ENCODE data around the gene NPIPA7.
"Not testable (repeated sequence)": the region's sequence is repeated elsewhere in the genome, so short reads cannot be mapped to it uniquely, and the experiment has no call there.

NPIPA7 gene

GRCh38 chr16:16399685-16400084 is 20.7 kb downstream of the NPIPA7 start:
- not testable (repeated sequence) for H3K4me3 ChIP-seq (replicated peaks; ENCODE audit: low read depth, low read length); DNase-seq (ENCODE audit: extremely low read depth, insufficient read length); H3K27me3 ChIP-seq (replicated peaks; ENCODE audit: control insufficient read depth, insufficient read depth, low read length); H3K36me3 ChIP-seq (ENCODE audit: control insufficient read depth, insufficient read depth, low read length)

- not testable (repeated sequence) for H3K36me3 ChIP-seq (ENCODE audit: control insufficient read depth, insufficient read depth, low read length); H3K27me3 ChIP-seq (replicated peaks; ENCODE audit: control insufficient read depth, insufficient read depth, low read length); DNase-seq (ENCODE audit: extremely low read depth, insufficient read length); H3K4me3 ChIP-seq (replicated peaks; ENCODE audit: low read depth, low read length)
These were observed 23.4 kb downstream of the NPIPA7 start for GRCh38 chr16:16402333-16402732.

GRCh38 chr16:16404283-16404682 is 25.3 kb downstream of the NPIPA7 start:
- not testable (repeated sequence) for H3K36me3 ChIP-seq (ENCODE audit: control insufficient read depth, insufficient read depth, low read length); H3K4me3 ChIP-seq (replicated peaks; ENCODE audit: low read depth, low read length); H3K27me3 ChIP-seq (replicated peaks; ENCODE audit: control insufficient read depth, insufficient read depth, low read length); DNase-seq (ENCODE audit: extremely low read depth, insufficient read length)

DNA sequence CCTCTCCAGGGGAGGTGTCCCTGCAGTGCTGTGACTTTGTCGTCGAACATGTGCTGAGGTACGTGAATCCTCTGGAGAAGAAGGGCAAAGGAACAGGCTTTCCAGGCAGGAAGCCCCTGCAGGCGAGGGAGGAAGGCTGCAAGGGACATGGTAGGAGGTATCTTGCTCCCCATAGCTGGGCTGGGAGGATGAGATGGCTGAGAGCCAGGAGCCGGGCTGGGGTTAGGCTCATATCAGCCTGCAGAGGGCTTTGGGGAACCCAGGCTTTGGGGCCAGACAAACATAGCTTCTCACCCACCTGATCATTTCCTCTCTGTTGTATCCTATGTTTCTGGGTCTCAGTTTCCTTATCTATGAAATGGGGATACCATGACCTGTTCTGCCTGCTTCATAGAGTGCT is 26.5 kb downstream of the NPIPA7 start:
- not testable (repeated sequence) for H3K4me3 ChIP-seq (replicated peaks; ENCODE audit: low read depth, low read length); DNase-seq (ENCODE audit: extremely low read depth, insufficient read length); H3K36me3 ChIP-seq (ENCODE audit: control insufficient read depth, insufficient read depth, low read length); H3K27me3 ChIP-seq (replicated peaks; ENCODE audit: control insufficient read depth, insufficient read depth, low read length)

GRCh38 chr16:16408430-16408829 is 29.5 kb downstream of the NPIPA7 start:
- not testable (repeated sequence) for DNase-seq (ENCODE audit: extremely low read depth, insufficient read length); H3K36me3 ChIP-seq (ENCODE audit: control insufficient read depth, insufficient read depth, low read length); H3K27me3 ChIP-seq (replicated peaks; ENCODE audit: control insufficient read depth, insufficient read depth, low read length); H3K4me3 ChIP-seq (replicated peaks; ENCODE audit: low read depth, low read length)

DNA sequence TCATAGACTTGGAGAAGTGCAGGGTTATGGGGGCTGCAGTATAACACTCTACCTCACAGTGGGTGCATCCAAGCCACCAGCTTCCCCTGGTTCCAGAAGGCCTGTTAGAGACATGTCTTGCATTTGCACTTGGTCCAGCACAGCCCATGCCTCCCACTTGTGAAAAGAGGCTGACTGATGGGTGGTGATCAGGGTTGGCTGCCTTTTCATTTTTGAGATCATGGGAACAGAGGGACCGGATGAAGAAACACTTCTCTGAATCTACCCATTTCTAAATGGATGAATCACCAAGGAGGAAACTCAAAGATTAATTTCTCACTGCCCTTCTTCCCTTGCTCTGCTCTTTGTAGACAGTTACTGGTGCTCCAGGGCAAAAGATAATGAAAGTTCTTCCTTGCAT is 34.8 kb downstream of the NPIPA7 start:
- H3K27me3 ChIP-seq (replicated peaks; ENCODE audit: control insufficient read depth, insufficient read depth, low read length); DNase-seq (ENCODE audit: extremely low read depth, insufficient read length); H3K4me3 ChIP-seq (replicated peaks; ENCODE audit: low read depth, low read length); H3K36me3 ChIP-seq (ENCODE audit: control insufficient read depth, insufficient read depth, low read length): not testable (repeated sequence)

- not testable (repeated sequence) for H3K36me3 ChIP-seq (ENCODE audit: control insufficient read depth, insufficient read depth, low read length); H3K27me3 ChIP-seq (replicated peaks; ENCODE audit: control insufficient read depth, insufficient read depth, low read length); DNase-seq (ENCODE audit: extremely low read depth, insufficient read length); H3K4me3 ChIP-seq (replicated peaks; ENCODE audit: low read depth, low read length)
These were observed 38.1 kb downstream of the NPIPA7 start for GRCh38 chr16:16417071-16417470.

GRCh38 chr16:16417914-16418544 is 39.1 kb downstream of the NPIPA7 start:
- not testable (repeated sequence) for H3K27me3 ChIP-seq (replicated peaks; ENCODE audit: control insufficient read depth, insufficient read depth, low read length)

GRCh38 chr16:16420515-16420914 is 41.6 kb downstream of the NPIPA7 start:
- H3K27me3 ChIP-seq (replicated peaks; ENCODE audit: control insufficient read depth, insufficient read depth, low read length); DNase-seq (ENCODE audit: extremely low read depth, insufficient read length); H3K4me3 ChIP-seq (replicated peaks; ENCODE audit: low read depth, low read length); H3K36me3 ChIP-seq (ENCODE audit: control insufficient read depth, insufficient read depth, low read length): not testable (repeated sequence)

More at GRCh38 chr16:16417914-16418544, 39.1 kb downstream of the NPIPA7 start:
- not testable (repeated sequence) for H3K36me3 ChIP-seq (ENCODE audit: control insufficient read depth, insufficient read depth, low read length); DNase-seq (ENCODE audit: extremely low read depth, insufficient read length); H3K4me3 ChIP-seq (replicated peaks; ENCODE audit: low read depth, low read length)

DNA sequence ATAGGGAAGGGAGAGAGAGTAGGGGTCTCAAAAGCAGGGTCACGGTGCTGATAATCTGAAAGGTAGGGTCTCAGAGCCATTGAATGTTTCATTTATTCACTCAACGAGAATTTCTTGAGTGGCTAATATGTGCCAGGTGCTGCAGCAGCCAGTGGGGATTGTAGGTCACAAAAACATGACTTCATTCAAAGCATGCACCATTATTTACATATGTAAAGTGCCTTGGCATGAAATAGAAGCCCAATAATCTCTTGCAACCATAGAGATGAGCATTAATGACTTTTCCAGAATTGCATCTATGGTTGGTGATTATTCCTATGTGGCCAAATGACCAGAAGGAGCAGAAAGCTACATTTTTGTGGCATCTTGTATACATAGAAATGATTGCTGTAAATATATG is 46.2 kb downstream of the NPIPA7 start:
- H3K4me3 ChIP-seq (replicated peaks; ENCODE audit: low read depth, low read length); DNase-seq (ENCODE audit: extremely low read depth, insufficient read length); H3K36me3 ChIP-seq (ENCODE audit: control insufficient read depth, insufficient read depth, low read length); H3K27me3 ChIP-seq (replicated peaks; ENCODE audit: control insufficient read depth, insufficient read depth, low read length): not testable (repeated sequence)

DNA sequence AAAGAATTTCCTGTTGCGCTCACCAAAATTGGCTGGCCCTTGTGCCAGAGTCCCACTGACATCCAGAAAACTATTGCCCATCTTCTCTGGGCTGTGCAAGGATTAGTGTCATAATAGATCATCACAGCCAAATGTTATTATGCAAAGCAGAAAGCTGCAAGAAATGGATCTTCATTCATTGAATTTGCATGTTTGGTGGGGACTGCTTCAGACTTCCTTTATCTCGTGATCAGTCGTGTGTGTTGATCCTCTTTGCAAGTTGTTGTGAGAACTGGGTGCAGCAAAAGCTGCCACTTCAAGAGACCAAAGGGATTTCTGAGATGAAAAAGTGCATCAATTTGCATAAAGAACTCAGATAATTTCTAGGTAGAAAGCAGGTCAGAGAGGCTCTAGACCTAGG is 52.2 kb downstream of the NPIPA7 start:
- not testable (repeated sequence) for H3K27me3 ChIP-seq (replicated peaks; ENCODE audit: control insufficient read depth, insufficient read depth, low read length); H3K4me3 ChIP-seq (replicated peaks; ENCODE audit: low read depth, low read length); H3K36me3 ChIP-seq (ENCODE audit: control insufficient read depth, insufficient read depth, low read length); DNase-seq (ENCODE audit: extremely low read depth, insufficient read length)

DNA sequence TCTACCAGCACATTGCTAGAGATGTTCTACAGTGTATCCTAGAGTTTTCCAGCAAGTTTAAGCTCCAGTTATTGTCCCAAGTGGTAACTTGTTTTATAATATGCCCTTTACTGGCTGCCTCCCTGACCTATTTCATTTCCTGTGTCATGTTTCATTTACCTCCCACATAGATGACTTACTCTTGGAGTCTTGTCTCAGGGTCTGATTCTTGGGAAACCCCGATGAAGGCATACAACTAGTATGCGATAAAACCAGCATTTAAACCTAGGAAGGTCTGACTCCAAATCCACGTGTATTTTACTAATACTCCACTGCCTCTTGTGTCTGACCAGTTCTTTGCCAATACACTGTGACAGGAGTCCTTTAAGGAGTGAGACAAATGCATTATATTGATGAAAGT is 55.8 kb downstream of the NPIPA7 start:
- H3K27me3 ChIP-seq (replicated peaks; ENCODE audit: control insufficient read depth, insufficient read depth, low read length); DNase-seq (ENCODE audit: extremely low read depth, insufficient read length); H3K4me3 ChIP-seq (replicated peaks; ENCODE audit: low read depth, low read length); H3K36me3 ChIP-seq (ENCODE audit: control insufficient read depth, insufficient read depth, low read length): not testable (repeated sequence)

- not testable (repeated sequence) for H3K27me3 ChIP-seq (replicated peaks; ENCODE audit: control insufficient read depth, insufficient read depth, low read length); DNase-seq (ENCODE audit: extremely low read depth, insufficient read length); H3K4me3 ChIP-seq (replicated peaks; ENCODE audit: low read depth, low read length); H3K36me3 ChIP-seq (ENCODE audit: control insufficient read depth, insufficient read depth, low read length)
These were observed 62.5 kb downstream of the NPIPA7 start for GRCh38 chr16:16441401-16441800.
